ENCODE data around the gene SERPINB2. TPM values are rescaled to one million over a fixed set of nuclear protein-coding genes. Genes with fewer than 3 reads are reported as not detected.

SERPINB2 gene
- total RNA-seq, 1 experiment from 2014 or later = 2.5 TPM

- intact Hi-C loops (cut with micrococcal nuclease; ENCODE audit: unreplicated experiment) = no loop called here
- BruUV-seq (replicated peaks) = no TSS peak
- ChIA-PET POLR2A (ENCODE audit: low non-redundant PET) (no interaction called here), CTCF (no interaction called here)
- TF ChIP-seq, protein P1, sequence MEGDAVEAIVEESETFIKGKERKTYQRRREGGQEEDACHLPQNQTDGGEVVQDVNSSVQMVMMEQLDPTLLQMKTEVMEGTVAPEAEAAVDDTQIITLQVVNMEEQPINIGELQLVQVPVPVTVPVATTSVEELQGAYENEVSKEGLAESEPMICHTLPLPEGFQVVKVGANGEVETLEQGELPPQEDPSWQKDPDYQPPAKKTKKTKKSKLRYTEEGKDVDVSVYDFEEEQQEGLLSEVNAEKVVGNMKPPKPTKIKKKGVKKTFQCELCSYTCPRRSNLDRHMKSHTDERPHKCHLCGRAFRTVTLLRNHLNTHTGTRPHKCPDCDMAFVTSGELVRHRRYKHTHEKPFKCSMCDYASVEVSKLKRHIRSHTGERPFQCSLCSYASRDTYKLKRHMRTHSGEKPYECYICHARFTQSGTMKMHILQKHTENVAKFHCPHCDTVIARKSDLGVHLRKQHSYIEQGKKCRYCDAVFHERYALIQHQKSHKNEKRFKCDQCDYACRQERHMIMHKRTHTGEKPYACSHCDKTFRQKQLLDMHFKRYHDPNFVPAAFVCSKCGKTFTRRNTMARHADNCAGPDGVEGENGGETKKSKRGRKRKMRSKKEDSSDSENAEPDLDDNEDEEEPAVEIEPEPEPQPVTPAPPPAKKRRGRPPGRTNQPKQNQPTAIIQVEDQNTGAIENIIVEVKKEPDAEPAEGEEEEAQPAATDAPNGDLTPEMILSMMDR (conservative IDR thresholded peaks at IDR 0.05; ENCODE audit: low read depth, low read length) = no peak
- no peak for TF ChIP-seq EZH2 (IDR thresholded peaks at IDR 0.05; ENCODE audit: borderline replicate concordance, low read depth, low read length, poor library complexity, severe bottlenecking)
- Histone ChIP-seq H3K36me3 (ENCODE audit: insufficient read depth, low read length, poor library complexity, severe bottlenecking) (no peaks in the 10 kb centered on the region), H3K27me3 (replicated peaks; ENCODE audit: insufficient read depth, low read depth, low read length, poor library complexity) (no peaks in the 10 kb centered on the region), H3K27ac (ENCODE audit: low read depth, low read length, poor library complexity, severe bottlenecking) (no peak overlapping the region), H3K4me1 (ENCODE audit: insufficient read depth, low read length, poor library complexity, severe bottlenecking) (no peaks in the 10 kb centered on the region), H3K9me3 (ENCODE audit: low read depth, low read length, poor library complexity, severe bottlenecking) (no peaks in the 10 kb centered on the region), H3K4me3 (ENCODE audit: low read depth, low read length, poor library complexity, severe bottlenecking) (no peak overlapping the region)
- no peak for DNase-seq (ENCODE audit: low spot score)
Observed at GRCh38 chr18:63867368-63868125, 20.0 kb upstream of the SERPINB2 start.

- no TSS peak for BruUV-seq (replicated peaks)
- CTCF ChIA-PET = no interaction called here
- no peak for TF ChIP-seq EZH2 (IDR thresholded peaks at IDR 0.05; ENCODE audit: borderline replicate concordance, low read depth, low read length, poor library complexity, severe bottlenecking)
- TF ChIP-seq, protein P1 (conservative IDR thresholded peaks at IDR 0.05; ENCODE audit: low read depth, low read length) = no peak
- intact Hi-C loops (cut with micrococcal nuclease; ENCODE audit: unreplicated experiment) = no loop called here
- Histone ChIP-seq H3K27ac (ENCODE audit: low read depth, low read length, poor library complexity, severe bottlenecking) (no peak overlapping the region), H3K4me1 (ENCODE audit: insufficient read depth, low read length, poor library complexity, severe bottlenecking) (no peaks in the 10 kb centered on the region), H3K36me3 (ENCODE audit: insufficient read depth, low read length, poor library complexity, severe bottlenecking) (no peaks in the 10 kb centered on the region), H3K4me3 (ENCODE audit: low read depth, low read length, poor library complexity, severe bottlenecking) (no peak overlapping the region), H3K27me3 (replicated peaks; ENCODE audit: insufficient read depth, low read depth, low read length, poor library complexity) (no peaks in the 10 kb centered on the region), H3K9me3 (ENCODE audit: low read depth, low read length, poor library complexity, severe bottlenecking) (no peaks in the 10 kb centered on the region)
- no peak for DNase-seq (ENCODE audit: low spot score)
- POLR2A ChIA-PET (ENCODE audit: low non-redundant PET) = no interaction called here
Observed at GRCh38 chr18:63868546-63868945, 19.0 kb upstream of the SERPINB2 start.

GRCh38 chr18:63869374-63869773, 18.1 kb upstream of the SERPINB2 start:
- H3K9me3 ChIP-seq (ENCODE audit: low read depth, low read length, poor library complexity, severe bottlenecking) = no peaks in the 10 kb centered on the region
- H3K27ac ChIP-seq (ENCODE audit: low read depth, low read length, poor library complexity, severe bottlenecking) = no peak overlapping the region
- POLR2A ChIA-PET (ENCODE audit: low non-redundant PET) = no interaction called here
- H3K36me3 ChIP-seq (ENCODE audit: insufficient read depth, low read length, poor library complexity, severe bottlenecking) = no peaks in the 10 kb centered on the region
- H3K4me1 ChIP-seq (ENCODE audit: insufficient read depth, low read length, poor library complexity, severe bottlenecking) = no peaks in the 10 kb centered on the region
- H3K4me3 ChIP-seq (ENCODE audit: low read depth, low read length, poor library complexity, severe bottlenecking) = no peak overlapping the region
- no peak for DNase-seq (ENCODE audit: low spot score)
- BruUV-seq (replicated peaks) = no TSS peak
- no peaks in the 10 kb centered on the region for H3K27me3 ChIP-seq (replicated peaks; ENCODE audit: insufficient read depth, low read depth, low read length, poor library complexity)
- intact Hi-C loops (cut with micrococcal nuclease; ENCODE audit: unreplicated experiment) = no loop called here
- CTCF ChIA-PET = no interaction called here
- no peak for TF ChIP-seq EZH2 (IDR thresholded peaks at IDR 0.05; ENCODE audit: borderline replicate concordance, low read depth, low read length, poor library complexity, severe bottlenecking)
- TF ChIP-seq, protein P1 (conservative IDR thresholded peaks at IDR 0.05; ENCODE audit: low read depth, low read length) = no peak
